Measurements from ENCODE around the gene RBP3.

RBP3 gene

DNA sequence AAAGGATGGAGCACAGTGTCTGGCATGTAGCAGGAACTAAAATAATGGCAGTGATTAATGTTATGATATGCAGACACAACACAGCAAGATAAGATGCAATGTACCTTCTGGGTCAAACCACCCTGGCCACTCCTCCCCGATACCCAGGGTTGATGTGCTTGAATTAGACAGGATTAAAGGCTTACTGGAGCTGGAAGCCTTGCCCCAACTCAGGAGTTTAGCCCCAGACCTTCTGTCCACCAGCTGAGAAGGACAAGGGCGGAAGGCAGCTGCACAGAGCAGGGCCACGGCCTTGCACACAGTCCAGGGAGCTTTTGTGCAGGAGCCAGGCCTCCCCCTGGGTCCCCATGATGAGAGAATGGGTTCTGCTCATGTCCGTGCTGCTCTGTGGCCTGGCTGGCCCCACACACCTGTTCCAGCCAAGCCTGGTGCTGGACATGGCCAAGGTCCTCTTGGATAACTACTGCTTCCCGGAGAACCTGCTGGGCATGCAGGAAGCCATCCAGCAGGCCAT, at the start of gene RBP3:
Gene RBP3, plus strand, starts transcription at position 226 of the 514 bp plus-strand sequence. Its CDS starts 122 bp downstream, at position 348.
- no peak for DNase-seq

GRCh38 chr10:47298715-47299114, 49.4 kb upstream of the RBP3 start:
- DNase-seq: no peak

- no peak for DNase-seq
Measured at GRCh38 chr10:47299611-47300428, 48.3 kb upstream of the RBP3 start, which contains the start of gene GDF10. Gene GDF10, plus strand, starts transcription at chr10:47300197. Its CDS starts 455 bp downstream, at chr10:47300652.

DNA sequence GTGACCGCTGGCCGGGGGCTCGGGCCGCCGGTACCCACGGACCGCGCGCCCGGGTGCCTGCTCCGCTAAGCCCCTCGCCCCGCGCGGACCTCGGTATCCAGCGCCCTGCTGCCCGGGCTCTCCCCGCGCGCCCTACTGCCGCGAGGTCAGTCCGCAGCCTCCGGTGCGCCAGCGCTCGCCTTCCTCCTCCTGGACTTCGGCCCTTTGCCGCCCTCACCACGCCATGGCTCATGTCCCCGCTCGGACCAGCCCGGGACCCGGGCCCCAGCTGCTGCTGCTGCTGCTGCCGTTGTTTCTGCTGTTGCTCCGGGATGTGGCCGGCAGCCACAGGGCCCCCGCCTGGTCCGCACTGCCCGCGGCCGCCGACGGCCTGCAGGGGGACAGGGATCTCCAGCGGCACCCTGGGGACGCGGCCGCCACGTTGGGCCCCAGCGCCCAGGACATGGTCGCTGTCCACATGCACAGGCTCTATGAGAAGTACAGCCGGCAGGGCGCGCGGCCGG, 47.7 kb upstream of the RBP3 start:
- DNase-seq: no peak

GRCh38 chr10:47301833-47302232, 46.3 kb upstream of the RBP3 start:
- no peak for DNase-seq

DNA sequence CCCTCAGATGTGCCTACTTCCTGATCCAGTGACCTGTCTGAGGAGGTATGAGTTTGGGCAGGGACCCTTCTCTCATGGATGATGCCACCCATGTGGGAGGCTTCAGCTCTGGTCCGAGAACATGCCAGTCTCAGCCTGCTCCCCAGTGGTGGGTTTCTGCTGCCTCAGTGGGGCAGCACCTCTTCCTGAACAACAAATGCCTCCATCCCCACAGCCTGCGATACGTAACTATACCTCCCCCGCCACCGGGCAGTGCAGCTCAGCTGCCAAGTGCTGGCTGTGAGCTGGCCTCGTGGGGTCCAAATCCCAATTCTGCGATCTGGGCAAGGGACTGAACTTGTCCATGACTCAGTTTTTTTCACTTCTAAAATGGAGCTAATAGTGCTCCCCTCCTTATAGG, 45.1 kb upstream of the RBP3 start:
- no peak for DNase-seq

DNA sequence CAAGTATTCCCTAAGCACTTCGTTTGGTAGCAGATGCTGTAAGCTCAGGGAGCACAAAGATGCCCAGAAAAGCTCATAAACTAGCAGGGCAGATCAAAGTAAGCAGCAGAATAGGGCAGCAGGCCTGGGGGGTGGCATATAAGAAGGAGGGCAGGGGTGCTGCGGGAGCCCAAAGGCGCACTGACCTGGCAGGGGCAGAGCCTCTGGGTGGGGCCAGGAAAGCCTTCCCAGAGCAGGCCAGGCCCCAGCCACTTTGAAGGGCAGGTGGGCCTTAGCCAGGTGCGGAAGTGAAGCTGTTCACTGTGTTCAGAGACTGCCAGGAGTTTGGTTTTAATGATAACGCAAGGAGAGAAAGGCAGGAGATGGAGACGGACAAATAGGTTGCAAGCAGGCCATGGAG, 44.3 kb upstream of the RBP3 start:
- DNase-seq: no peak

DNA sequence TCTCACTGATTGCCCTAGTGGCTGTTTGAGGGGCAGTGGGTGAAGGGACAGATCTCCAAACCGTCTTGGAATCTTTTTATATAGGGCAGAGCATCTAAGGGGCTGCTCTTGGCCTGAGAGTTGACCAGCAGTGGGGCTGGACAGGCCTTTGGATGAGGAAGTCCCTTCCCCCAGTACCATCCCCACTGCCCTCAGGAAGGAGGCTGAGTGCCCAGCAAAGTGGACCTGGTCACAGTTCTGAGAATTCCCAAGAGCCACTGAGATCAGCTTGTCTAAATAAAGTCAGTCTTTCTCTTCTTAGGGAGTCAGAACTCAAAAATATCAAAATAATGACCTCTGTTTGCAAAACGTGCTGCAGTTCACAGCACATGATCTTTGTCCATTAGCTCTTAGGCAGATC, 42.6 kb upstream of the RBP3 start:
- DNase-seq: no peak

DNA sequence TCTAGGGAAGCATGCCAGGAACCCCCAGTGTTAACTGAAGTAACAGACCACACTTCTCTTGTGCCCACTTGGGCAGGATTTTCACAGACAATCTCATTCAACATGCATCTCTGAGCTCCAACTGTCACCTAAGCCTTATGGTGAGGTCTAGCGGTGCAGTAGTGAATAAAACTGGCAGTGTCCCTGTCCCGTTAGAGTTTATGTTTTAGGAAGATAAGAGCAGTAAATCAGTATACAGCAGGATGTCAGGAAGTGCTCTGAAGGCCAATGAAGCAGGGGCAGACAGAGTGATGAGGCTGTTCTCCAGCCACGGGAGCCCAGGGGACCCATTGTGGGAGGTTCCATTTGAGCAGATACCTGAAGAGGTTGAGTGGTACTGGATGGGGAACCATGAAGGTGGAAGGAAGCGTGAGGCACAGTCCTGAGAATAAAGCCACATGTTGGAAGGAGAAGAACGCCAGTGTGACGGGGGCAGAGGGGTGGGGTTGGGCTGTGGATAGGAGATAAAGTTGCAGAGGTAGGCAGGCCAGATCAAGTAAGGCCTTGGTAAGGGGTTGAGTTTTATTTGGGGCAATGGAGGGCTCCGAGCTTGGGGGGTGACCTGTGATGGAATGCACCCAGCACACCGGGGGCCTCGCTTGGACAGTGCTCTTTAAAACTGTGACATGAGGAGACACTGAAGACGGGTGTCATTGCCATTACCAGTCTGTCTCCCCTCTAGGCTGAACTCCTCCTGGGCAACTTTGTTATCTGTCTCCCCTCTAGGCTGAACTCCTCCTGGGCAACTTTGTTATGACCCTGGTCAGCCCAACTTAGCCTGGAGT, 41.6 kb upstream of the RBP3 start:
- DNase-seq: no peak

GRCh38 chr10:47307381-47307780, 40.8 kb upstream of the RBP3 start:
- no peak for DNase-seq

DNA sequence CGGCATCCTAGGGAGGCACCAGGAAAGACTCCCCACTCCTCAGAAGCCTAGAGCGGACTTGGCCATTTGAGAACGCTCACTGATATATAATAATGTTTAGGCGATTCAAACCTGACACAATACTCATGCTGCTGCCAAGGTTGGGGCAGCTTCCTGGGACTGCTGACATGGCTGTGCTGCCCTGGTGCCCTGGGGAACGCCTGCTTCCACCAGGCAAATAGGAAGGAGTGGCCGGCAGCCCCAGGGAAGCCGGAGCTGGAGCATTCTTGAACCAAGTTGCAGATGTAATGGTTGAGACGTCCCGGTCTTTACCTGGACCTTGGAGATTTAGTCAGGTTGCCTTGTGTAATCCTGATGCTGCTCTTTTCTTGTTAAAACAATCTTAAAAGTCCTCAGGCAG, 39.4 kb upstream of the RBP3 start:
- no peak for DNase-seq

- no peak for DNase-seq
Measured at GRCh38 chr10:47309408-47310089, 38.6 kb upstream of the RBP3 start.

DNA sequence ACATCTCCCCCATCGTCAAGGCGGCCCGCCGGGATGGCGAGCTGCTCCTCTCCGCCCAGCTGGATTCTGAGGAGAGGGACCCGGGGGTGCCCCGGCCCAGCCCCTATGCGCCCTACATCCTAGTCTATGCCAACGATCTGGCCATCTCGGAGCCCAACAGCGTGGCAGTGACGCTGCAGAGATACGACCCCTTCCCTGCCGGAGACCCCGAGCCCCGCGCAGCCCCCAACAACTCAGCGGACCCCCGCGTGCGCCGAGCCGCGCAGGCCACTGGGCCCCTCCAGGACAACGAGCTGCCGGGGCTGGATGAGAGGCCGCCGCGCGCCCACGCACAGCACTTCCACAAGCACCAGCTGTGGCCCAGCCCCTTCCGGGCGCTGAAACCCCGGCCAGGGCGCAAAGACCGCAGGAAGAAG, 38.1 kb upstream of the RBP3 start:
- no peak for DNase-seq

DNA sequence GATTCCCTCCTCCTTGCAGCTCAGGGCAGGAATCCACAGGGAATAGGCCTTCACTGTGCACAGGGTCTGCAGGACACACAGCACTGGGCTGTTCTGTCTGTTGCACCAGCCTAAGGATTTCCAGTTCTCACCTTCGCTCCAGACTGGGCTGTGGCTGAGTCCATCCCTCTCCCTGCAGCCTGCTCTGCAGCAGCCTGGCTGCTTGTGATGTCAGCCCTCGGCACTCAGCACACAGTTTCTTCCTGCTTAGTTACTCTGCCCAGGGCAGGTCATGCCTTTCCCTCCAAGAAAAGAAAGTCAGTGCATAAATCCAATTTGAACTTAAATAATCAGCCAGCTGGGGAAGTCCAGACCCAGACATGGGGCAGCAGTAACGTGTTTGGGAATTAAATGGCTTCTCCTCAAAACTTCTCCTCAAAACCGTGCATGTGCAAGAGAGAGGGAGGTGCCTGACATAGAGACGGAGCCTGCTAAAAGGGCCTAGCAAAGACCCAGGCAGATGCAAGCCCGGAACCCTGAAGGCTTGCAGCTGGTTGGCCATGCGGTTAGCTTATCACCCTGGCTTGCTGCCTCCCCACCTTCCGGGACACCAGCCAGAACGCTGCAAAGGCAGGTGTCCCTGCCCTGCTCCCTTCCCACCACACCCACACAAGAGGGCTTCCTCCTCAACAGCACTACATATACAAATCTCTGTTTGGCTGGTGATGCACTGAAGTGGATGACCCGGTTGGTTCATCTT, 36.8 kb upstream of the RBP3 start:
- DNase-seq: peak; percentile 13 to 16

GRCh38 chr10:47311932-47312662, 36.1 kb upstream of the RBP3 start:
- peak; percentile 82 to 84 for DNase-seq

- DNase-seq: no peak
Measured at GRCh38 chr10:47312663-47312995, 35.5 kb upstream of the RBP3 start.

DNA sequence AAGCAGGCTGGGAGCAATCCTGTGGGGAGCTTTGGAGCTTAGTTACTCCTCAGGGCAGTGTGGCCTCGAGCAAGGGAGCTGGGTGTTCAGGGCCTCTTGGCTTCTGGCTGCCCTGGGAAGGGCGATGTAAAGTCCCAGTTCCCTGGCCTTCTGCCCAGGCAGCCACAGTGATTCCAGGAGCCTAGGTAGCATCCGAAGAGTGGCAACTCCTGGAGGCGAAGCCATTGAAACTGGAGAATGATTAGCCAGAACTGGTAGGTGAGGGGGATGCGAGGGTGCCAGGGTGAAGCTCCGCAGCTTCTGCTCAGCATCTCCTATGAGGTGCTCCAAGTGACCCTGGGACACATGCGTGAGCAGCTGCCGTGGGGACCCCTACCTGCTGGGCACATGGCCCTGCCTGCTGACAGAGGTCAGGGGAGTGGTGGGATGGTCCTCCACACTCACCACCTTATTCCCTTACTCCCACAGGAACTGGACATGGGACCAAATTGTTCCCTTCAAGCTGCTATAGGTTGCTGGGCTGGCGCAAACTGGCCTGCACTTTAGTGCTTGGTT, 33.7 kb upstream of the RBP3 start:
- no peak for DNase-seq

GRCh38 chr10:47315421-47315820, 32.7 kb upstream of the RBP3 start:
- DNase-seq: no peak

DNA sequence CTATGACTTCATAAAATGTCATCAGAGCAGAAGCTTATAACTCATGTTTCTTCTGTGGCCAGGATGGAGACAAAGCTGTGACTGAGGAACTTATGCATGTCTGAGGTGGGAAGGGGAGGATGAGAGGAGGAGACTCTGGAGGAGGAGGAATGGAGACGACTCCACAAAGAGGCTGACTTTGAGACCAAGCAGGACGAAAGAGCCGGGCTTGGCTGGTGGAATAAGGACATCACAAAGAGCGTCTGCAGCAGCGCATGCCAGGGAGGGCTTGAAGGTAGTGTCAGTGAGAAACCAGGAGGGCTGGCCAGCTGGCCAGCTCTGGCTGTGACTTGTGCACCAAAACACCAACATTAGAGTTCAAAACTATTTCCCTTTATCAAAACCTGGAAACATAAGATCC, 32.0 kb upstream of the RBP3 start:
- DNase-seq: no peak

- no peak for DNase-seq
Measured at GRCh38 chr10:47317251-47317650, 30.9 kb upstream of the RBP3 start.

- no peak for DNase-seq
Measured at GRCh38 chr10:47318706-47319105, 29.5 kb upstream of the RBP3 start.

Measured in activated CD4-positive, alpha-beta T cell treated with anti-CD3 and anti-CD28 coated beads, Interleukin-2, amount 50 U/mL, for 4 hours (primary cell).